ENCODE results near the gene NOX5. TPM values are rescaled to one million over a fixed set of nuclear protein-coding genes. Genes with fewer than 3 reads are reported as not detected.

NOX5 gene
- total RNA-seq, 1 experiment from 2014 or later, result 0.91 TPM

DNA sequence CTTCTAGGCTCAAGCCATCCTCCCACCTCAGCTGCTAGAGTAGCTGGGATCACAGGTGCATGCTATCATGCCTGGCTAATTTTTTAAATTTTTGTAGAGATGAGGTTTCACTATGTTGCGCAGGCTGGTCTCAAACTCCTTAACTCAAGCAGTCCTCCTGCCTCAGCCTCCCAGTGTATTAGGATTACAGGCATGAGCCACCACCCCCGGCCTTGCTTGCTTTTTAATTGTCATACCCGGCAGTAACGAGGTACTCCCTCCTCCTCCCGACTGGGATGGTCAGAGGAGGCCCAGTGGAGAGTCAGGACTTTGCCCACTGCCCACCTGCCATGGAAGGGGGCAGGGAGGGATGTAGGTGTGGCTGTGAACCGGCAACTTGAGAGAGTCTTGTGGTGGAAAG, 4.5 kb downstream of the NOX5 start:
- Histone ChIP-seq H3K9me2 (ENCODE audit: insufficient read depth) (no peaks in the 10 kb centered on the region), H3K27ac (ENCODE audit: low read depth, low read length) (no peak overlapping the region), H3K79me2 (ENCODE audit: insufficient read depth, low read length) (no peaks in the 10 kb centered on the region), H3K9me3 (ENCODE audit: control insufficient read depth in 1 of 2, insufficient read depth in 1 of 2, low read depth in 1 of 2, low read length in 2 of 2) (no peaks in the 10 kb centered on the region), H3K36me3 (ENCODE audit: control insufficient read depth in 1 of 2, insufficient read depth in 2 of 2, low read length in 2 of 2) (no peaks in the 10 kb centered on the region), H3K4me3 (replicated peaks in 1 of 2; ENCODE audit: low read depth in 1 of 2, low read length in 2 of 2) (no peak overlapping the region), H3K4me1 (ENCODE audit: control insufficient read depth in 1 of 2, insufficient read depth in 2 of 2, low read length in 2 of 2) (peaks cover 0 to 8% of the 10 kb centered on the region in 2 experiments; a peak in 2 of 4 replicates), H3K9ac (ENCODE audit: low read length) (no peak overlapping the region), H3K27me3 (ENCODE audit: insufficient read depth, low read length) (no peaks in the 10 kb centered on the region), H2AFZ (ENCODE audit: low read depth, low read length, poor library complexity, severe bottlenecking) (no peak overlapping the region), H3K4me2 (ENCODE audit: low read length) (no peak overlapping the region), H4K20me1 (ENCODE audit: insufficient read depth) (no peaks in the 10 kb centered on the region)
- intact Hi-C loops (cut with micrococcal nuclease), result no loop called here
- no peak for DNase-seq (ENCODE audit: low read depth, low spot score)
- ChIA-PET RAD21 (ENCODE audit: low non-redundant PET in 1 of 2, low total read pairs in 2 of 2, uncharacterized antibody in 2 of 2, unreplicated experiment in 2 of 2) (no interaction called here), CTCF (no interaction called here), POLR2A (no interaction called here)
- BruUV-seq (replicated peaks), result no TSS peak
- ATAC-seq, result no peak
- TF ChIP-seq CEBPB (IDR thresholded peaks at IDR 0.05; ENCODE audit: low read depth) (no peak), POLR2A (IDR thresholded peaks at IDR 0.05; ENCODE audit: borderline replicate concordance, extremely low read depth, insufficient read depth, insufficient read length) (no peak), SIN3A (IDR thresholded peaks at IDR 0.05; ENCODE audit: low read depth) (no peak), ZBTB33 (IDR thresholded peaks at IDR 0.05; ENCODE audit: extremely low read depth, insufficient replicate concordance, low read length) (no peak), JUND (IDR thresholded peaks at IDR 0.05) (no peak), FOSL1 (IDR thresholded peaks at IDR 0.05; ENCODE audit: low read depth) (no peak)
- TF ChIP-seq, protein P1, sequence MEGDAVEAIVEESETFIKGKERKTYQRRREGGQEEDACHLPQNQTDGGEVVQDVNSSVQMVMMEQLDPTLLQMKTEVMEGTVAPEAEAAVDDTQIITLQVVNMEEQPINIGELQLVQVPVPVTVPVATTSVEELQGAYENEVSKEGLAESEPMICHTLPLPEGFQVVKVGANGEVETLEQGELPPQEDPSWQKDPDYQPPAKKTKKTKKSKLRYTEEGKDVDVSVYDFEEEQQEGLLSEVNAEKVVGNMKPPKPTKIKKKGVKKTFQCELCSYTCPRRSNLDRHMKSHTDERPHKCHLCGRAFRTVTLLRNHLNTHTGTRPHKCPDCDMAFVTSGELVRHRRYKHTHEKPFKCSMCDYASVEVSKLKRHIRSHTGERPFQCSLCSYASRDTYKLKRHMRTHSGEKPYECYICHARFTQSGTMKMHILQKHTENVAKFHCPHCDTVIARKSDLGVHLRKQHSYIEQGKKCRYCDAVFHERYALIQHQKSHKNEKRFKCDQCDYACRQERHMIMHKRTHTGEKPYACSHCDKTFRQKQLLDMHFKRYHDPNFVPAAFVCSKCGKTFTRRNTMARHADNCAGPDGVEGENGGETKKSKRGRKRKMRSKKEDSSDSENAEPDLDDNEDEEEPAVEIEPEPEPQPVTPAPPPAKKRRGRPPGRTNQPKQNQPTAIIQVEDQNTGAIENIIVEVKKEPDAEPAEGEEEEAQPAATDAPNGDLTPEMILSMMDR (IDR thresholded peaks at IDR 0.05 in 2 of 3, conservative IDR thresholded peaks at IDR 0.05 in 1 of 3; ENCODE audit: borderline replicate concordance in 1 of 3, insufficient read depth in 1 of 3, low read depth in 2 of 3, low read length in 2 of 3), result no peak
